HG02610 (cell line): ENCODE results near the gene CACNG3.
"Not testable (repeated sequence)": the region's sequence is repeated elsewhere in the genome, so short reads cannot be mapped to it uniquely, and the experiment has no call there.

Source experiments
- ATAC-seq: cut with Tn5 transposase; IDR thresholded peaks from one replicate; pipeline ENCODE4 v1.9.1; 2021; ENCODE audit warnings: mild to moderate bottlenecking, moderate library complexity; ENCODE audit not compliant: unreplicated experiment

The CACNG3 gene

GRCh38 chr16:24255456-24256371 is at the start of gene CACNG3:
Gene CACNG3, plus strand, starts transcription at chr16:24256335. Its CDS starts 420 bp downstream, at chr16:24256755.
- ATAC-seq = no peak

- ATAC-seq = no peak
Observed at GRCh38 chr16:24206926-24207325, 49.2 kb upstream of the CACNG3 start.

GRCh38 chr16:24208710-24209109 is 47.4 kb upstream of the CACNG3 start:
- ATAC-seq = no peak

GRCh38 chr16:24214992-24215391 is 41.1 kb upstream of the CACNG3 start:
- ATAC-seq = no peak

GRCh38 chr16:24216961-24217360 is 39.2 kb upstream of the CACNG3 start:
- ATAC-seq = no peak

- no peak for ATAC-seq
Observed at GRCh38 chr16:24217461-24217860, 38.7 kb upstream of the CACNG3 start.

GRCh38 chr16:24218299-24218698 is 37.8 kb upstream of the CACNG3 start:
- ATAC-seq = no peak

- ATAC-seq = no peak
Observed at GRCh38 chr16:24221219-24221618, 34.9 kb upstream of the CACNG3 start.

GRCh38 chr16:24228514-24228913 is 27.6 kb upstream of the CACNG3 start:
- ATAC-seq = no peak

- no peak for ATAC-seq
Observed at GRCh38 chr16:24232936-24233335, 23.2 kb upstream of the CACNG3 start.

- ATAC-seq = no peak
Observed at GRCh38 chr16:24234737-24235136, 21.4 kb upstream of the CACNG3 start.

GRCh38 chr16:24235806-24236205 is 20.3 kb upstream of the CACNG3 start:
- no peak for ATAC-seq

GRCh38 chr16:24238846-24239245 is 17.3 kb upstream of the CACNG3 start:
- ATAC-seq = not testable (repeated sequence)

GRCh38 chr16:24246911-24247607 is 9.1 kb upstream of the CACNG3 start:
- no peak for ATAC-seq

- ATAC-seq = no peak
Observed at GRCh38 chr16:24253192-24253591, 2.9 kb upstream of the CACNG3 start.

- ATAC-seq = no peak
Observed at GRCh38 chr16:24257958-24258357, 1.8 kb downstream of the CACNG3 start.

GRCh38 chr16:24258791-24259190 is 2.7 kb downstream of the CACNG3 start:
- ATAC-seq = no peak

GRCh38 chr16:24262816-24263215 is 6.7 kb downstream of the CACNG3 start:
- no peak for ATAC-seq

GRCh38 chr16:24270721-24271442 is 14.7 kb downstream of the CACNG3 start:
- no peak for ATAC-seq

- no peak for ATAC-seq
Observed at GRCh38 chr16:24272379-24272778, 16.2 kb downstream of the CACNG3 start.

GRCh38 chr16:24273508-24274182 is 17.5 kb downstream of the CACNG3 start:
- ATAC-seq = no peak
